Inferior parietal cortex (tissue), 1 donor: ENCODE measurements around the gene PRELID3B.
"Not testable (repeated sequence)": the region's sequence is repeated elsewhere in the genome, so short reads cannot be mapped to it uniquely, and the experiment has no call there.

Experiments
- DNase-seq: peaks from one replicate; pipeline ENCODE4 v3.0.0-alpha.2; 2016; ENCODE audit errors: extremely low spot score

Gene PRELID3B

DNA sequence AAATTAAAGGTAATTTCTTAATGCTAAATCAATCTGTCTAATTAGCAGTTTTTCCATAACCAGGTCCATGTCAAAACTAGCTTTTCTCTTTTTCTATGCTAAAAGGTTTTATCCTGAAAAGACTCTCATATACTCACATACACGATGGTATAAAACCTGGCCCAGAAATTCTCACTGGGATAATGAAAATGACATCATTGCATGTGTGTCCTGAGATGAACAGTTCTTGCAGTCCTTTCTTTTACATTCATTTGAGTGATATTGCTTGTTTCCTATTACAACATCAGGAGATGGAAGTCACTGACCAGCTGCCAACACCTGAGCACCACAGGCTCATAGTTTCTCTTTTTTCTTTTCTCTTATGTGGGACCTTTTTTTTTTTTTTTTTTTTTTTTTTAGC, 7.9 kb upstream of the PRELID3B start:
- DNase-seq: no peak

DNA sequence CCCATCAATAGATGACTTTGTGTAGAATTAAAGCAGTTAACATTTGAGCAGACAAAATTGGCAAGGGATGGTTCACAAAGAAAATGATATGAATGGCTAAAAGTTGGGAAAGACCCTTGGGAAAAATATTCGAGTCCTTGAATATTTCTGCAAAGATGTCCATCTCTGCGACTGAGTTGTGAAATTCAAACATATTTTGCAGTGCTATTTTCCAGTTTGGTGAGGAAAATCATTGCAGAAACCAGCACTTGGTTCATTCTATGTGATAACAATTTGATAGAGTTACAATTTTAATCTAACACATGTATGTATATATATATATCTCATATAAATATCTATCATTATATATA, 6.1 kb upstream of the PRELID3B start:
- DNase-seq: no peak

DNA sequence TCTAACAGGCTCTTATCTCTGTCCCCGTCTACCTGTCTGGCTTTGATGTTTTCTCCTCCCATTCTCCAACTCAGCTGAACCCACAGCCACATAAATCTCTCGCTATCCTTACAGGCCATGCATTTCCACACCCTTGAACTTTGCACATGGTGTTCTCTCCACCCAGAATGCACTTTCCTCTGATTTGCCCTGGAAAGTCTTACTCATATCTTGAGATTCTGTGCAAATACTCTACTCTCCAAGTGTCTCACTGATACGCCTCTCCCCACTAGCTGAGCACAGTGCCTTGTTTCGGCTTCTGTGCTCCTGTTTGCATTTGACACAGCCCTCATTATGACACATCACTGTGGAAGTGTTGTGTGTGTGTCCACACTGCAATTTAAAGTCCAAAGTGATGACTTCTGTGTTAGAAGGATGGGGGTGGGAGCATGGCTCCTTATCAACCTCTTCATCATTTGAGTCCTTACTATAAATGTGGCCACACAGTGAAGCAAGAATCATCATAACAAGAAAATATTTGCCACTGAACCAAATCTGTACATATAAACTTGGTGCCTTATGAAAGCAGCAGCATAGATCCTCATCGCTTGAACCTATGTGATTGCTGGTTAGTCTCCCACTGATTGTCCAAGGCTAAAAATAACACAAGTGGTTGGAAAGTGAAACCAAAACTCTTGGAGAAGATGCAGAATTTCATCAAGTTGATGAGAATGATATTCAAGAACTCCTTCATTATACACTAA, 5.5 kb upstream of the PRELID3B start:
- DNase-seq: no peak

GRCh38 chr20:59046862-59047261, 4.3 kb upstream of the PRELID3B start:
- DNase-seq: no peak

- DNase-seq: no peak
Measured at GRCh38 chr20:59044796-59045195, 2.2 kb upstream of the PRELID3B start.

GRCh38 chr20:59044295-59044694, 1.7 kb upstream of the PRELID3B start:
- DNase-seq: no peak

DNA sequence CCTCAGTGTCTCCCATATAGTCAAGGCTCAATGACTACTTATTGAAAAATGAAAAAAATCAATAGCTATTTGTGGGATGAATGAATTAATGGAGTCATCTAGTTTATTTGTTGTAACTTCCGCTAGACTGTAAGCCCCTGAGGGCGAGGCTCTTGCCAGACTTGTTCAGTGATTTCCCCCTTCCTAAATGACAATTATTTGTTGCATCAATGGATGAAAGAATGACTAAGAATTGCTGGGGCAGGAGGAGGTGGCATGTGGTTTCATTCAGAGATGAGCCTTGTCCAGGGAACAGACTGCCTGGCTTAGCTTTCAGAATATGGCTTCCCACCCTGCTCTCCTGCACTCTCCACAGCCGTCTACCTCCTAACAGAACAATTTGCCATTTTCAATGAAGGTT, 1.1 kb upstream of the PRELID3B start:
- no peak for DNase-seq

GRCh38 chr20:59042796-59043631, 428 bp upstream of the PRELID3B start:
- peak; percentile 90 for DNase-seq

GRCh38 chr20:59041487-59041886, 1.1 kb downstream of the PRELID3B start:
- not testable (repeated sequence) for DNase-seq

DNA sequence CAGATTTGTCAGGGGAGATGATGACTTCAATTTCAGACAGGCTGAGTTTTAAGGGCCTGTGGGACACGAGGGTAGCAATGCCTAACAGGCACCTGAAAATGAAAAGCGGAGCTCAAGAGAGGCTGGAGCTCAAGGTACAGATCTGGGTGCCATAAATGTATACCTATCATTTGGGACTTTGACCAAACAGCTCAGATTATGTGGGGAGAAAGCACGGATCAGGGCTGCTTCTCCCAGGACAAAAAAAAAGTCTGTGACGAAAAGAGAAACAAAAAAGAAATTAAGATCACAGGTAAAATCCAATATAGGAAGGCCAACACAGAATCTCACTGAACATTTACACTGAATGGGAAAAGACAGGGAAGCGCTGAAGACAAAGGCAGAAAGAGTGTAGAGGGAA, 1.9 kb downstream of the PRELID3B start:
- DNase-seq: no peak

- no peak for DNase-seq
Measured at GRCh38 chr20:59039233-59039632, 3.4 kb downstream of the PRELID3B start.

GRCh38 chr20:59037386-59037785, 5.2 kb downstream of the PRELID3B start:
- DNase-seq: no peak

DNA sequence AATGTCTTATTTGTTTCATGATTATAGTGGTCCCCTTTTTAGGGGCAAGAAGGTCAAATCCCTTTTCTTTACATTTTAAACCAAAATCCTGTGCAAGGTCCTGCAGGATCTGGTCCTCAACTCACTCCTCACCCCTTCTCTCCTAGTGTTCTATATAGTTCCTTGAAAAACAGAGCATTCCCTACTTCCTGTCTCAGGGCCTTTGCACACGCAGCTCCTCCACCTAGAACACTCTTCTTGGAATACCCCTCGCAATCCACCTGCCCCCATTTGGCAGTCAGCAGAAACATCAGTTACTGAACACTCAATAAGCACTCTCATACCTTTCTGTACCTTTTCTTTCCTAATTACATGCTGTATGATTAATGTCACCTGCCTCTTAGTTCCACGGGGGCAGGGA, 7.2 kb downstream of the PRELID3B start:
- no peak for DNase-seq

GRCh38 chr20:59033616-59034165, 8.9 kb downstream of the PRELID3B start:
- no peak for DNase-seq

GRCh38 chr20:59033093-59033492, 9.5 kb downstream of the PRELID3B start:
- DNase-seq: no peak

DNA sequence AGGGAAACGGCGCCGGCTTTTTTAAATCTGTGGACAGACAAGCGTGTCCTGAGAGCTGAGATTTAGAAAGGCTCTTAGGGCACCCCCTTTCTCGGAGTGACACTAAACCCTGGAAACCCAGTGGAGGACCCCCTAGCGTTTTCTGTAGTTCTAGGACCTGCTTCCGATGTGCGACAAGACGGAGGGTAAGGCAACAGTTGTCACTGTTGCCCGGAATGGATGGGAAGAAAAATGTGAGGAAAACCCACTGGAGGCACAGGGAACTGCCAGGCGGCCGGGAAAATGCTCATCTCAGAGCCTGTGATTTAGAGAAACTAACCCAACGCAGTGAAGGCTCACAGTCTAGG, 9.9 kb downstream of the PRELID3B start:
- DNase-seq: no peak

DNA sequence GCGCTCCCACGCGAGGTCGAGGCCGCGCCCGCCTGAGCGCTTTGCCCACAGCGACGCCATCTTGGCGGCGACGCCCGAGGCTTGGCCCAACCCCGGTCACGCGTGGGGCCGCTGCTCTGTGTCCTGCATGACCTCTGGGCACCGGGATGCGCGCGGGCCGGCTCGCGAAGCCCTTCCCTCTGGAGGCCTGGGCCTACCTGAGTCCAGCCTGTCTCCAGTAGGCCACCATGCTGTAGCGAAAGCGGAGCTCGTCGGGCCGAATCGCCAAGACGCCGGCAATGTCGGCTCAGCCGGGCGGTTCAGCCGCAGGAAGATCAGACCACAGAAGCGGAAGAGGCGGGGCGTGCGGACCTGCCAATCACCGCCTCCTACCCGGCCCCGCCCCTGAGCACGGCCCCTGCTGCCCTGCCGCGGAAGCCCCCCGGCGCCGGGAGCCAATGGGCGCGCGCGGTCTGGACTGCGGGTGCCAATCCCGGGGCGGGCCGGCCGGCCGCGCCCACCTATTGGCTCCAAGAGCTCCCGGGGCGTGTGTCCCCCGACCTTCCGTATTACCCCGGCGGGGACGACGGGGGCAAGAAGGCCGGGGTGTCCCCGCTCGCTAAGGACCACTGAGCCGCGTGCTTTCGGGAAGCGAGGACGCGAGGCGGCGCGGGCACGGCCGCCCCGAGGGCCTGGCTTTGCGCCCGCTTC, 10.4 kb downstream of the PRELID3B start, which contains the start of gene ATP5F1E:
Gene ATP5F1E (minus strand): TSS at position 313 of the 690 bp plus-strand sequence. CDS start 84 bp downstream, at position 229.
- peak; percentile 92 for DNase-seq

GRCh38 chr20:59031564-59032022, 11.0 kb downstream of the PRELID3B start:
- DNase-seq: no peak

DNA sequence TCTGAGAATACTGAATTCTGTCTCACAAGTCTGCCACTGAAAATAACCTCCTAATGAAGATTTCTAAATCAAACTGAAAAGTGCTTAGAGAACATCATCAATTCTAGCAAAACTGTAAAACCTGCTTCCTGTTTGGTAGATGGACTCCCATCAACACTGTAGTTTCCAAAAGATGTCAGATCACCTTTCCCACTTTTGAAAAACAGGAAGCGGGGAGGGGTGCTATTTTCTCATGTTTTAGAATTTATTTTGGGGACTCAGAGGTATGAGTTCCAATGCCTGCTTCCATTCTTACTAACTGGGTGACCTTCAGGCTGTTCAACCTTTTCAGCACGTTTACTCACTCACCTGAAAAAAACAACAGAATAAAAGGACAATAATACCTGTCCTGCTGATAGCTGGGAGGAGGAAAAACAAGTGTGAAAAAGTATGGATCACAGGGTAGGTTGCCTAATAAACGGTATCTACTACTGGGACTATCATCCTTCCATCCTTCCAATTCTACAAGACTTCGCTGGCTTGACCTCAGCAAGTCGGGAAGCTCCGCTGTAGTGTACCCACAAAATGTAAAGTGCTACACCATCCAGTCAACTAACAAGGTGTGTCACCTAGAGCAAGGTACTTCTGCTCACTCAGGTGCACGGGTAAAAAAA, 11.5 kb downstream of the PRELID3B start:
- no peak for DNase-seq

- no peak for DNase-seq
Measured at GRCh38 chr20:59028812-59029211, 13.8 kb downstream of the PRELID3B start.

DNA sequence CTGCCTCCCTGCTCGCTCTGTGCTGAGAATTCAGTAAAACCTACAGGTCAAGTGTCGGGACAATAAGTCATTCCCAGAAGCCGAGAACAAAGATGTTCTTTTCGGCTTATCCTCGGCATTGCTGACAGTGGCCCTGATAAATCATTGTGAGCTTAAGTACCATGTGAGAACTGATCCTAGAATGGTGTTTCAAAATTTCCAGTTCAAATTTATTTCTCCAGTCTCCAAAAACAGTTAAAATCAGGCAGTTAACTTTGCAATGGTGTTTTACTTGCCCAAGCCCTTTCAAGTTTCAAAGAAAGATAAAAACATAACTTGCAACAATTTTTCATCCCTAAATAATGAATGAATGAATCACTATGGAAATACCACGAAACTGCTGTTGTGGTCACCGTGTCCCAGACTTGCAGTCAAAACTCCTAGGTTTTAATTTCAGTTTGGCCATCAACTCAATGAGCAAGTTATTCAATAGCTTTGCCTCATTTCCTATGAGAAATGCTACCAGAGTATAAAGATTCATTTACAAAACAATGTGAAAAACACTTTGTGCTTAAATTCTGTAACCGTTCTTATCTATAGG, 14.8 kb downstream of the PRELID3B start:
- no peak for DNase-seq
